A673 (cell line): ENCODE results near the gene STX7.

Source experiments
- EZH2 ChIP-seq: fragments of 200-600 bp; sonication (generic); IDR thresholded peaks from 2 replicates; pipeline ENCODE4 v1.6.1; 2017; ENCODE audit warnings: borderline replicate concordance, low read depth, mild to moderate bottlenecking, mixed read lengths, antibody characterized with exemption, low read length; ENCODE audit not compliant: poor library complexity, severe bottlenecking
- TF ChIP-seq, protein P1 (sequence below): fragments of 300-800, 200-600 bp; sonication (generic); conservative IDR thresholded peaks from 2 replicates; pipeline ENCODE4 v1.5.1; 2017; ENCODE audit warnings: low read depth, mild to moderate bottlenecking, antibody characterized with exemption, low read length, moderate library complexity, mixed read lengths

DNA sequence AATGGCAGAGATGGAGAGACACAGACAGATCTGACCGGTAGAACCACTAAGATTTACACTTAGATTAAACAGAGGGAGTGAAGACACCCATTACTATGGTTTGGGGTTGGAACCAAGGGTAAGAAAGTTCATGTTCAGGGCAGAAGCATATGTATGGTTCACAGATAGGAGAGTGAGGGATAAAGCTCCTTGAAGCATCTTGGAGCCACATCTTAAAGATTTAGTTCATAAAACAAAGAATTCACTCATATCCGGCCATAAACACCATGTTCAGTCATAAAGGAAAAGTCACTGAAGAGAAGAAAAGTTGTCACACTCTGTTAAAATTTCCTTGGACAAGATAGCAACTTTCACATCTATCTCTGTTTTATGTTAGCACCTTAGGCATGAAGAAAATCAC is 18.0 kb downstream of the STX7 start:
- TF ChIP-seq, protein P1, sequence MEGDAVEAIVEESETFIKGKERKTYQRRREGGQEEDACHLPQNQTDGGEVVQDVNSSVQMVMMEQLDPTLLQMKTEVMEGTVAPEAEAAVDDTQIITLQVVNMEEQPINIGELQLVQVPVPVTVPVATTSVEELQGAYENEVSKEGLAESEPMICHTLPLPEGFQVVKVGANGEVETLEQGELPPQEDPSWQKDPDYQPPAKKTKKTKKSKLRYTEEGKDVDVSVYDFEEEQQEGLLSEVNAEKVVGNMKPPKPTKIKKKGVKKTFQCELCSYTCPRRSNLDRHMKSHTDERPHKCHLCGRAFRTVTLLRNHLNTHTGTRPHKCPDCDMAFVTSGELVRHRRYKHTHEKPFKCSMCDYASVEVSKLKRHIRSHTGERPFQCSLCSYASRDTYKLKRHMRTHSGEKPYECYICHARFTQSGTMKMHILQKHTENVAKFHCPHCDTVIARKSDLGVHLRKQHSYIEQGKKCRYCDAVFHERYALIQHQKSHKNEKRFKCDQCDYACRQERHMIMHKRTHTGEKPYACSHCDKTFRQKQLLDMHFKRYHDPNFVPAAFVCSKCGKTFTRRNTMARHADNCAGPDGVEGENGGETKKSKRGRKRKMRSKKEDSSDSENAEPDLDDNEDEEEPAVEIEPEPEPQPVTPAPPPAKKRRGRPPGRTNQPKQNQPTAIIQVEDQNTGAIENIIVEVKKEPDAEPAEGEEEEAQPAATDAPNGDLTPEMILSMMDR: no peak
- TF ChIP-seq EZH2: no peak
